Astrocyte of the cerebellum (primary cell): ENCODE data around the gene ECHDC1.

Experiments used
- DNase-seq: peaks from one replicate; pipeline ENCODE4 v3.0.0-alpha.2; 2011; ENCODE audit warnings: low read depth
- H3K4me3 ChIP-seq: 2 replicates; pipeline ENCODE4 v1.5.1; 2011; ENCODE audit warnings: mild to moderate bottlenecking, low read depth, low read length, moderate library complexity
- in situ Hi-C: cut with HindIII; loops from 2 replicates; pipeline ENCODE4 v1.10.0; 2017; ENCODE audit warnings: low sequenced_read_pairs
- TF ChIP-seq, protein P1 (sequence below): IDR thresholded peaks from 2 replicates; pipeline ENCODE4 v1.5.1; 2012; ENCODE audit warnings: low read length, low read depth, moderate library complexity, mild to moderate bottlenecking; ENCODE audit errors: missing control alignments

The ECHDC1 gene

DNA sequence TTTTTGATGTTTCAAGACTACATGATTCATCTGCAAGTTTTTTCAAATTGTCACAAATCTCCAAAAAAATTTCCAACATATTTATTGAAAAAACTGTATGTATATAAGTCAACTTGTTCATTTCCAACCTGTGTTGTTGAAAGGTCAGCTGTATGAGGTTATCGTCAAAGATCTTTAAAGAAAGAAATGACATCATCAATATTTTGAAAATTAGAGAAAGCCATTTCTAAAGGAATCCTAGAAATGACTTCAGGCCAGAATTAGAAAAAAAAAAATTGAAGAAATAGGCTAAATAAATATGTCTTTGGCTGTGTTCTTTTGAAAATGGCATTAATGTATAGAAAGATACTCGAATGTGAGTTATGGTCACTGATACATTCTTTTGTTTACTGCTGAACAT, 69.9 kb downstream of the ECHDC1 start:
- TF ChIP-seq, protein P1, sequence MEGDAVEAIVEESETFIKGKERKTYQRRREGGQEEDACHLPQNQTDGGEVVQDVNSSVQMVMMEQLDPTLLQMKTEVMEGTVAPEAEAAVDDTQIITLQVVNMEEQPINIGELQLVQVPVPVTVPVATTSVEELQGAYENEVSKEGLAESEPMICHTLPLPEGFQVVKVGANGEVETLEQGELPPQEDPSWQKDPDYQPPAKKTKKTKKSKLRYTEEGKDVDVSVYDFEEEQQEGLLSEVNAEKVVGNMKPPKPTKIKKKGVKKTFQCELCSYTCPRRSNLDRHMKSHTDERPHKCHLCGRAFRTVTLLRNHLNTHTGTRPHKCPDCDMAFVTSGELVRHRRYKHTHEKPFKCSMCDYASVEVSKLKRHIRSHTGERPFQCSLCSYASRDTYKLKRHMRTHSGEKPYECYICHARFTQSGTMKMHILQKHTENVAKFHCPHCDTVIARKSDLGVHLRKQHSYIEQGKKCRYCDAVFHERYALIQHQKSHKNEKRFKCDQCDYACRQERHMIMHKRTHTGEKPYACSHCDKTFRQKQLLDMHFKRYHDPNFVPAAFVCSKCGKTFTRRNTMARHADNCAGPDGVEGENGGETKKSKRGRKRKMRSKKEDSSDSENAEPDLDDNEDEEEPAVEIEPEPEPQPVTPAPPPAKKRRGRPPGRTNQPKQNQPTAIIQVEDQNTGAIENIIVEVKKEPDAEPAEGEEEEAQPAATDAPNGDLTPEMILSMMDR: no peak
- no peak overlapping the region for H3K4me3 ChIP-seq
- DNase-seq: no peak
- in situ Hi-C loops: no loop called here

DNA sequence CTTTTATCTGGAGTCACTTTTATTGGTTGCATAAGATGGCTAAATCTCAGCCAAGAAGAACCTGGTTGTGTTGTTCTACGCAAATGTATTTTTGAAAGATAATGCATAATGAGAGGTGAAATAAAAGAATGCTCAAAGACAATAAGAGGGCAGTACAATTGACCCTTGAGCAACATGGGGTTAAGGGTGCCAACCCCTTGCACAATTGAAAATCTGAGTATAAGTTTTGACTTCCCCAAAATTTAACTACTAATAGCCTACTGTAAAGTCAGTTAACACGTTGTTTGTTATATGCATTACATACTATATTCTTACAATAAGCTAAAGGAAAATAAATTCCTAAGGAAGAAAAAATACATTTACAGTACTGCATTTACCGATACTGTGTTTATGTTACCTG, 70.8 kb downstream of the ECHDC1 start:
- no peak for DNase-seq
- in situ Hi-C loops: no loop called here
- no peak overlapping the region for H3K4me3 ChIP-seq
- TF ChIP-seq, protein P1: no peak

DNA sequence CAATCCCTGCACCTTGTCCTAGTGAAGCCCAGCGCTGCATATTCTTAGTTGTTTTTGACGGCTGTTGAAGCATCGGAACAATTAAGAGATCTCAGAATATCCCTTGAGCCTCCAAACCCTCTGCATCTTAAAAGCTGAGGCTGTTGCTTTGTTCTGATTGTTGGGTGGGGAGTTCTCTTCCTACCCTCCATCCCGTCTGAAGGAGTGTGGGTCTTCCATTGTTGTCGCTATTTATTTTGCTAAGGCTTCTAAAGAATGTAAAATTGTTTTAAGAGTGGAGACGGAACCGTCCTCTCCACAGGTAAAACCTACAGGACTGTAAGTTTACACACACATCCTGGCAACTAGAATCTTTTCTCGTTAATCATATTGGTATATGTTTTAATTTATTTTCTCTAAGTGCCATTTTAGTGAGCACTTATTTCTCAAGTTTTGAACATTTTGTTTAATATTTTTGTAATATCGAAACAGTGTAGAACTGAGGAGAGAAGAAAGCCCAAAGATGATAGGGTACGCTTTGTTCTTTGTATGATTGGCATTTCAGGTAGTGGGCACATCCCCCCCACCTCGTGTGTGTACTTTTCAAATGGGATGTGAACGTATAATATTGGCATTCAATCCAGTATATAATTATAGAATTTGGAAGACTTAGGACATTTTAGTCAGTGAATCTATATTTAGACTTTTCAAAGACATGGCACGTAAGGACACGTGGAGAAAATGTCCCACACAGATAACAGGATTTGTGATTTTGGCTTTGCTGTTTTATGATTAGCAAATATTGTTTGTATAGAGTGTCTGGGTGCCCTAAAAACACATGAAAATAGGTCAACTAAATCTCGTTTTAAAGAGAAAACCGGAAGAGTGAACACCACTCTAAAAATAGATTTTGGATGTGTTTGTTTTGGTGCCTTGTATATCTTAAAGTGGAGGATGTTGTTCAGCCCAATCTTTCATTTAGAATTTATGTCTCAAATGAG, 75.5 kb downstream of the ECHDC1 start:
- in situ Hi-C loops: no loop called here
- peak overlapping the region; percentile 76 for H3K4me3 ChIP-seq
- TF ChIP-seq, protein P1: no peak
- DNase-seq: no peak

DNA sequence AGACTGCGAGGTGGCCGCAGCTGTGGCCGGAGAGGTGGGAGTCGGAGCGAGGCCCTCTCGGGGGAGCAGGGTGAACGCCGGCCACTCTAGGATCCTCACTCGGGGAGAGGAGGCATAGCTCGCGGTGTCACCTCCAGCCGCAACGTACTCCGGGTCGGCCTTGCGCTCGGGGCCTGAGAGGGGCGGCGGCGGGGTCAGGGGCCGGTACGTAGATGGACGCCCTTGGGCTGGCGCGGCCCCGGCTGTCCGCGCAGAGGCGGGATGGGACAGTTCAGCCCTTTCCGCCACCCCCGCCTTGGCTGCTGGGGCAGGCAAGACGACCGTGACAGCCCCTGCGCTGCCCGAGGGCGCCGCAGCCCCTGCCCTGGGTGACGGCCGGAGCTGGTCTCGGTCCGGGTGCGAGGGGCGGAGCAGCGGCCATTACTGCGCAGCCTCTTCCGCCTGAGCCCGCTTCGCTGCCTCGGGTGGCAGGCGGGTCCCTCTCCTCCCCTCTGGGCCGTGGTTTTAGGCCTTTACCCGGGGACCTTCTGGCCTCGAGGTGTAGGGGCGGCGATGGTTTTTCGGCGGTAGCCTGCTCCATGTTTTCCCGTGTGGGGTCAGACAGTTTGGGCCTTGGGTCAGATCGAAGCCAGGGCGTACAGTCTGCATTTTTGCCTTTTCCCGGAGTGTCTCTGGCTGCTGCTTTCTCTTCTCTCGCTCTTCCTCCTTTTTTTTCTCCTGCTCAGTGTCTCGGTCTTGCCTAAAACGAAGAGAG, 76.3 kb downstream of the ECHDC1 start:
- no peak for DNase-seq
- peak overlapping the region; percentile 76 for H3K4me3 ChIP-seq
- in situ Hi-C loops: no loop called here
- TF ChIP-seq, protein P1: no peak

DNA sequence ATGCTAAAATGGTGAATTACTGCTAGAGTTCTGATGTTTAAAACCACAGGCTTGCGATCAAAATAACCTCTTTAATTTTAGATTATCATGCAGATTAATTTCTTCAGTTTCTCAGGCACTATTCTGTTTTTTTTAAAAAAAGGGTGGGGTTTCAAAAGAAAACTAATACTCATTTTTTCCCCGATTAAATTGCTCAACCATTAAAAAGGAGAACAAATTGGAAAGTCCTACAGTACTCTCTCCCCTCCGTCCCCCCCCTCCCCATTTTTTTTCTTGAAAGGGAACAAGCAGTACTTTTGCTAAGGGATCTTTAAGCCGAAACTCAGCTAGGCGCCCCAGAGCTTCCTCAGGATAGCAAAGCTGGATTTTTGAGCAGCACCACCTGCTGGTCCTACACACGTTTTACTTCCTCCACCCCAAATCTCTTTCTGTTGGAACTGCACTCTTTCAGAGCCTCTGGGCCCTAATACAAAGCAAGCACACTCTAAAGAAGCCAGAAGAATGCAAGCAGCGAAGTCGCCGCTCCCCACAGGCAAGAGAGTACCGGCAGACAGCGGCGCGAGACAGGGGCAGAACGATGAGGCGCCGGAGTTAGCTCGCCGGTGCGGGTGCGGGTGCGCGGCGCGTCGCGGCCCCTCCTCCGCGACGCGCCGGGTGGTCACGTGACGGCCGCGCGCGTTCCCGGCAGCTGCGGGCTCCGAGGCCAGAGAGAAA, 77.1 kb downstream of the ECHDC1 start, which contains the start of gene RNF146:
RNF146 (plus strand) TSS at position 687 of the 714 bp plus-strand sequence. CDS start 13,475 bp downstream, outside the sequence.
- peak; percentile 74 for DNase-seq
- in situ Hi-C loops: no loop called here
- TF ChIP-seq, protein P1: peak; percentile 81
- peak within 1 kb of the TSS; percentile 76 for H3K4me3 ChIP-seq

DNA sequence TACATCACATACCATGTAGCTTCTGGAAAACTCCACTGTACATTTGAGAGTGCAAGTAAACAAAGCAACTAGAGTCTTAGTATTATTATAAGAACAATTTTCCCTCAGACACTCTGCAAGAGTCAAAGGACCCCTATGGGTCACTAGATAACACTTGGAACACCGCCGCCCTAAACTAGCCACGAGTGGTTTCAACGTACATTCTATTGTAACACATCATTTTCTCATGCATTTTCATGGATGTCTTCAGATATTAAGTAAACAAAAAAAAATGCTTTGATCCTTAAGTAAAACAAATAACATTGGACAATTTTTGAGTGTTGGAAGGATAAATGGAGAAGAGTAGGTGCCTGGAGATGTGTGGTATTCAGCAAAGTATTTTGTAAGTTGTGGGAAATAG, 79.9 kb downstream of the ECHDC1 start:
- no peak overlapping the region for H3K4me3 ChIP-seq
- no peak for DNase-seq
- in situ Hi-C loops: no loop called here
- TF ChIP-seq, protein P1: no peak
